ELR (cell line): ENCODE results near the gene VAC14.
A peak's percentile ranks its signal among the peaks of the same experiment; 100 is the strongest.

ENCODE experiments used
- DNase-seq: peaks from one replicate; pipeline ENCODE4 v3.0.0-alpha.2; 2015; ENCODE audit warnings: low read depth

The VAC14 gene

DNA sequence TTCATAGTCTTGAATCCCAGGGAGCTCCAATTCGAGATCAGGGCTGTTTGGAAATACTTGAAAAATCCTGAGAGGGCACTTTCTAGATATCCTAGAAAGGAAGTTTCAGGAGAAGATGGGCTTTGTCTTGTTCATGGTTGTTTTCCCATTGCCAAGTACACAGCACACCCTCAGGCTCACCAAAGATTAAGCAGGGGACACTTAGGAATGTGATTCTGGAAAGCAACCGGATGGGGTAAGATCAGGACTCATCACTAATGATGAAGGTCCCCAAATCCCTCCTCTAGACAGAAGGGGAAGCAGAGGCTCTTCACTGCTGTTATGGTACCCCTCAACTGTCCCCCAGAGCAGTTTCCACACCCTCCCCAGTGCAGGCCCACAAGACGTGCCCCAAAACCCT lies 40.7 kb downstream of the VAC14 start:
- DNase-seq = no peak

DNA sequence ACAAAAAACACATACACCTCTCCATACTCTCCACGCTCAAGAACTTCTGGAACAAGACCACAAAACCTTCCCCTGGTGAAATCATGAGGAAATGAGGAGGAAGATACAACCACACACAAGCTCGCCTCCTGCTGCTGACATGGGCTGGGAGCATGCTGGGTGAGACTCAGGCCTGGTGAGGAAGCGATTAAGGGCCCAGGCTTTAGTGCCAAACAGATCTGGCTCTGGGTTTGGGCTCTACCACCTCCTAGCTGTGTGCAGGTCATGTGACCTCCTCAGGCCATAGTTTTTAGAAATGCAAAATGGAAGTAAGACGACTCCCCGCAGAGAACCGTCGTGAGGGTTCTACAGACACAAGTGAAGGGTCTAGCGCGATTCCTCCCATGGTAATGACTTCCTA lies 41.3 kb downstream of the VAC14 start:
- DNase-seq = no peak

DNA sequence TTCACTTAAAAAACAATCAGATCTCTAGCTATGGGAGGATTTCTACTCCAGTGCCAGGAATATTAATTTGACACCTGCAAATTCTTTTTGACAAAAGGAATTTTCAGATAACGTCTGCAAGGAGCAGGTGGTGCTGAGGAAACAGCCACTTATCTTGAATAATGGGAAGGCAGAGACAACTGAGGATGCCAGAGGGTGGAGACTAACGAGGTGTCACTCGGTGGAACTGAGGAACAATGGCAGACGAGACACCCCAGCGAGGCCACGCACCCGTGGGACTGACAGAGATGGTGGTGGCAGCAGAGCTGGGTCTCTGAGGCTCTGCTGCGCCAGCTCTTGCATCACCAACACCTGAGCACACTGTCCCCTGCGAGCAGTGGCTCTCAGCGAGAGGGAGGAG lies 42.2 kb downstream of the VAC14 start:
- no peak for DNase-seq

DNA sequence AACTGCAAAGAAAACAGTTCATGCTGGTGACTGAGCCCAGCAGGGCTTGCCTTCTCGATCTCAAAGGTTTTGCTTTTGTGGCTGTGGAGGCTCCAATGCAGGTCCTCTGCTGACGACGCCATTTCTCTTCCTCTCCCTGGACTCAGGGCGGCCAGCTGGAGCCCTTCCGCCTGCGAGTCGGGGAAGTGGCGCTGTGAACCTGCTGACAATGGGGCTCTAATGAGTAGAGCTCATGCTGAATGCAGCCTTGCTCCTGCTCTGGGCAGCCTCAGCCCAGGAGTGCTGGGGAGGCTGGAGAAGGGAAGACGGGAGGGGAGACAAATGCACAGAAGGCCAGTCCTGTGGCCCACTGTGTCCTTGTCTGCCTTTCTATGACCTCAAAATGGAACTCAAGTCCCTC lies 43.8 kb downstream of the VAC14 start:
- DNase-seq = no peak

DNA sequence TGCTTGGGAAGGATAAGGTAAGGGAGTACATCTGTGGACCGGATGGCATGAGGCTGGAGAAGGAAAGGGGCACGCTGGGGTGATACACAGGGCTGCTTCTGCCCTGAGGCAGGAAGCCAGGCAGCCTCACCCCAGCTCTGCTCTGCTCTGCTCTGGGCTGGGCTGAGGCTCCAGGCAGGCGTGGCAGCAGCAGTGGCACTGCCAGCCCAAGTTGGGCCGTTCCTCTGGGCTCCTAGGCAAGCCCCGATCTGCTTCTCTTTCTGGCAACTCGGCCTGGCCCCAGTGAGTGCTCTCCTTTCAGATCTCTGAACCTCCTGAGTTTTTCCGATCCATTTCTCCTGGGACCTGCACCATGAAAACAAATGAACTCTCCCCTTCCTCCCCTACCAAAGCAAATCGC lies 44.9 kb downstream of the VAC14 start:
- DNase-seq = no peak

DNA sequence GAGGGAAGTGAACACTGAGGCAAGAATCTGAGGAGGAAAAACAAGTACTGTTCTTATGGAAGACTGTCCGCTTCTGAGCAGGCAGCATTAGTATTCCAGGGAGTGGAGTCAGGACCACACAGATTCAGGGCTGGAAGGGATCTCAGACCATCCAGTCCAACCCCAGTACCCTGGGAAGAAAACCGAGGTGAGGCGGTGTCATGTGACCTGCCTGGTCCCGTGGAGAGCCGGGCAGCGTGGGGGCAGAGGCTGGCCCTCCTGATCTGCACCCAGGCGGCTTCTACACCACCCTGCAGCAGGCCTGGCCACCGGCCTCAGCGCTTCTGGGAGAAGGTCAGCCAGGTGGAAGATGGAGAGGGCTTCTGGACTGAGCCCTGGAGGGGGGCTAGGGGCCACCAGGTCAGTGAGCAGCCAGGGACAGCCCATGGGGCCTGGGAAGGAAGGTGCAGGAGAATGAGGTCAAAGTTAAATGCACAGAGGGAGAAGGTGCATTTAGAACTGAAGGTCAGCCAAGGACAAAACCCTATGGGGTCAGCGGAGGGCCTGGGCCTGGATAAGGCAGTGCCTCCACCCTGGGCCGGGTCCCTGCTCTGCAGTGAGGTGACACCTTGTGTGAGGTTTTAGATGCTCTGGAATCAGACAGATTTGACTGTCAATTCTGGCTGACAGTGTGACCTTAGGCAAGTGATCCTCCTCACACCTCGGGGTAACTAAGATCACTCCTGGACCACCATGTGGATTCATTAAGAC lies 45.9 kb downstream of the VAC14 start:
- DNase-seq = no peak

DNA sequence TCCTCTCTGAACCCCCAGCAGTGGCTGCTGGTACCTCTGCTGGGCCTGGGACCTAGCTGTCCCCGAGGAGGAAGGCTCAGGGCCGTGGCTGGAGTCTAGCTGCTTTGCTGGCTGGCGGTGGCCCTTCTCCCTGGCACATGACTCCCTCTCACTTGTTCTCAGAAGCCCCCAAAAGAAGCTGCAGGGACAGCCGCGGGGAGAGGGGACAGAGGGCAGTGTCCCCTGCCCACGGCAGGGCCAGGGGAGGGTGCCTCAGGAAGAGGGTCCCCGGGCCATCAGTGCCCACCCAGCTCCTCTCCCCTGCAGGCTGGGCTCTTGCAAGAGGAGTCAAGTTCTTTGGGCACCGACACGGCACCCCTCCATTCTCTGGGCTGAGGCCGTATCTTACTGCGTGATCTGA lies 46.6 kb downstream of the VAC14 start:
- no peak for DNase-seq

DNA sequence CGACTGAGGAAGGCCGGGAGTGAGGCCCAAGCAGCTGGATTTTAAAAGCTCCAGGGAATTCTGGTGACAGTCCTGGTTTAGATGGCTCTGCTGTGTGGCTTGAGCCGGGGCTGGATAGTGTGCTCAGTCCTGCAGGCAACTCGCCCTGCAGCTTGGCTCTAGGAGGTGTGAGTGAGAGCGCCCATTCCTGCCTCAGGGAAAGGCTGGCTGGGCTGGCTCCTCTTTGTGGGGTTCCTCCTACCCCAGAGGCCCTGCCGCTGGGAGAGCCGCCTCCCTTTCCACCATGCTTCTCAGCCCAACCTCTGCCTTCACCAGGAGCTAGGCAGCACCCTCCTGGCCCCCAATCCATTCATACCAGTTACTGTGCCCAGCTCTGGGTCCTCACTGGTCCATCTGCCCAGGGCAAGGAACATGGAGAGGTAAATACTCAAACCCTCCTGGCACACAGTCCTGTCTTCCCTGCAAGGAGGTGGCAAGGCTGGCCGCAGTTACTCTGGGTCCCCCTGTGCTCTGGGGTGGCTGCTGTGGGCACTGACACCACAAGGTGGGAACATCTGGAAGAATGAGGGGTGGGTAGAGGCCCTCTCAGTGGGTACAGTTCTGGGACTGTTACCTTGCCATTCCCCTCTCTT lies 47.1 kb downstream of the VAC14 start:
- no peak for DNase-seq

DNA sequence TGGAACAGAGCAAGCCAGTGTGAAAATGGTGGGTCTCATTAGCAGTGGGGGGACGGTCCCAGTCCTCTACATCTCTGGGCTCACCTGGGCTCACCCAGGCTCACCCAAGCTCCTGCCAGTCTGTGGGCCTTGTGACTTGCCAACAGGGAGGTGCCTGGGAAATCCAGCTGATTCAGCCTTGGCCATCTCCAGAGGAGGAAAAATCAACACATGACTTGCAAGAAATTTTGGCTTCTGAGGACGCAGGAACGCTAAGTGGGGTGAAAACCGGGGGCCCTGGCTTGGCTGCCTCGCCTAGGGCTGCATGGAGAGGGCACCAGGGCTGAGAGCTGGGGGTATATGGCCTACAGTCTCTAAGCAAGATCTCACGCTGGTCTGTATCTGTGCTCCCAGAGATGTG lies 47.7 kb downstream of the VAC14 start:
- no peak for DNase-seq

DNA sequence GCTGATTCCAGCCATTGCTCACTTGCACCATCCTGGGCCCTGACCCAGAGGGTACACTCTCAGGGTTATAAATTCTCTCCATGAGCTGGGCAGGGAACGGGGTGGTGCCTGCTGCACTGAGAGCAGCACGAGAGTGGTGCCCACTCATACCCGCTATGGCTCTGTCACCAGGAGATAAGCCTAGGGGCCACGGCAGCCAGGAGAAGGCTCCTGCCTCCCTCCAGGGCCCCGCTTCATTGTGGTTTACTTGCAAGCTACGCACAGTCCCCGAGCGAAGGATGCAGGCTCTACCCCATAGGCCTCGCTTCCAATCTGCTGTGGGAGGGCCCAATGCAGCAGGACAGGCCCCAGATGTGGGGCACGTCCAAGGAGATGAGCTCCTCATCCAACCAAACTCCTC lies 48.5 kb downstream of the VAC14 start:
- no peak for DNase-seq

DNA sequence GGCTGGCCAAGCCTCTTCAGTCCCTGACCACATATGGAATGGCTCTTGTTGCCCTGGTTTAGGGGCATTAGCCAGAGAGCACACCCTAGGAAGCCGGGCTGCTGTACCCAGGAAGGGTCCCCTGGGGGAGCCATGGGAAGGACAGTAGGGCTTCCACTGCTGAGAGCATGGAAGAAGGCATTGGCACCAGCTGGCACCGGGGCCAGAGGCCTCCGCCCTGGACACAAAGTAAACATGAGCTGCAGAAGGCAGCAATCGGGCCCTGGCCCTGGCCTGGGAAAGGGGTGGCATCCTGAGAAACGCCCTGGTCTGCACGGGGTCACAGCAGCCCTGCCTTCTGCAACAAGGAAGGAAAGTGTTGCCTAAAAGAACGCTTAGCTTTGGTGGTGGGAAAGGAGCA lies 49.4 kb downstream of the VAC14 start:
- DNase-seq = no peak

DNA sequence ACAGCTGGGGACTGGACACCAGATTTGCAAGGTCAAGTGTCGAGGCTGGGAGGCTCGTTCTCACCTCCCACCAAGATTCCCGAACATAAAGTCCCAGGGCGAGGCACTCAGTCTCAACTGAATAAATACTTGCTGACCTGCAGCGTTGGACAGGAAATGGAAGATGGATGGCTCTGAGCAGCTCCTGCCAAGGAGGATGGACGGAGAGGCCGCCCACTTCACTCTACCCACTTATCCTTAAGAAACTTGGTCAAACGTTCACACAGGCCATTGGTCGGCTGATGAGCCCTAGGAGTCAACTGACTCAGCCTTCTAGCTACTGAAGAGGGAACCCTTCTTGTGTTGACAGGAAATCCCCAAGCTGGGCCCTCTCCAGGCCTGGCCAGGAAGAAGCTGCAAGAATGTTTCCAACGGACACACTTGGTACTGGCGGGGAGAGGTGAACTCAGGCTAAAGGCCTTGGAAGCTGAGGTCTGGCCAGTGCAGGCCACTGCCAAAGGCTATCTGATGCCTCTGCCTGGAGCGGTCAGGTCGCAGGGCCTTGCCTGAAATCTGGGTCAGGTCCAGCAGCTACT lies 50.0 kb downstream of the VAC14 start:
- DNase-seq = peak; percentile 91

DNA sequence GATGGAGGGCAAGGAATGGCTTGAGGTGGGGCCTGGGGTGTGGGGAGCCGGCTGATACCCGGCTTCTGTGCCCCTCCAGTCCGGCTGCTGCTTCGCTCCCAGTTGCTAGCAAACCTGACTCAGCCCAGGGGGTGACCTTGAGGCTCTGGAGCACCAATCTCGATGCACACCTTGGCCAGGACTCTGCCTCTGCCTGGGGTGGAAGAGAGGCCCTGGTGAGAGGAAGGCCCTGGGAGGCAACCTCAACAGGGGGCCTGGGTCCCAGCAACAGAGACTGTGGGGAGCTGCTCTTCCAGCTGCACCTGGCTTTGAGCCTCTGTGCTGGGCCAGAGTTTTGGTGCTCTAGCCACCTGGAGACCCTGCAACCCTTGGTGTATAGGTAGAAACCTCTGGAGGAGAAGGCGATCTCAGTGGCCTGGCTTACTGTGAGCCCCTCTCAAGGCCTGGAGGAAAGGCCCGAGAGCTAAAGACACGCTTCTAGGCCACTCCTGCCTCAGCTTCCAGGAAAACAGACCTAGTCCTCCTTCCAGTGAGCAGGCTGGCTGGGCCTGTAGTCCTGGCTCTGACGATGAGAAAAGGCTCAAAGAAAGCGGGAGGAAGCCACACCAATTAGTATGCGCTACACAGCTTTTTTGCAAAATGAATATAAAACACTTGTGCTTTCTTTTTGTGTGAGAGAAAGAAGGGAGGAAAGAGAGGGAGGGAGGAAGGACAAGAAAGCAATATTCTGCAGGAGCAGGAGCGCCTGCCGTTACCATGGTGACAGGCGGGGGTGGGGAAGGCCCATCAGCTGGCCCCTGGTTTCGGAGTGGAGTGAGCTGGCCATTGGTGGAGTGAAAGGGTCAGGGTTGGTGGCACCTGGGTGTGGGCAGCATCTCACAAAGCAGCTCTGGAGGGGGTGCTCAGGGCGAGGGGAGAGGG lies 51.0 kb downstream of the VAC14 start:
- no peak for DNase-seq

DNA sequence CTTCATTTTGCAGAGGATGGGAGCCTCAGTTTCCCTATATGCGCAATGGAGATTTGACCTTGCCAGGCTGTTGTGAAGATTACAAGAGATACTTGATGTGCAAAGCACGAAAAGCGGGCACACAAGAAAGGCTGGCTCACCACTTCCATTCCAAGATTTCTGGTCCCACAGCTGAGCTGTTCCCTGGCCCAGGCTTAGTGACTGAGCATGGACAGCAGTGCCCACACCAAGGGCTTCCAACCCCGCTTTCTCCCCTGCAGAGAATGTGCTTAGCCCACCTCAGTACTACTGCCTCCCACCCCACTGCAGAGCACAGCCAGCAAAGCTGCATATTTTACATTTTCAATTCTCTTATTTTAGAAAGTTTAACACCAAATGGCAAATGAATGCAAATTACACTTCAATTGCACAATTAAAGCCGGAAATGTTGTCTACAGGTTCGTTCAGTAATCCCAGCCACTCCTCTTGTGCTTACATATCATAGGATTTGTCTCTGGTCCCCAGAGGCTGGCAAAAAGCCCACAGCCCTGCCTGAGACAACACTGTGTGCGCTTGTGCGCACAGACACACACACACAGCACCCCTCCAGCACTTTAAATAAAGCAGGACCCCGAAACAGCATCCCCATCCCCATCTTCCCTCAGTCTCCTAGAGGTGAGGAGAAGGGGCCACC lies 51.8 kb downstream of the VAC14 start:
- no peak for DNase-seq

DNA sequence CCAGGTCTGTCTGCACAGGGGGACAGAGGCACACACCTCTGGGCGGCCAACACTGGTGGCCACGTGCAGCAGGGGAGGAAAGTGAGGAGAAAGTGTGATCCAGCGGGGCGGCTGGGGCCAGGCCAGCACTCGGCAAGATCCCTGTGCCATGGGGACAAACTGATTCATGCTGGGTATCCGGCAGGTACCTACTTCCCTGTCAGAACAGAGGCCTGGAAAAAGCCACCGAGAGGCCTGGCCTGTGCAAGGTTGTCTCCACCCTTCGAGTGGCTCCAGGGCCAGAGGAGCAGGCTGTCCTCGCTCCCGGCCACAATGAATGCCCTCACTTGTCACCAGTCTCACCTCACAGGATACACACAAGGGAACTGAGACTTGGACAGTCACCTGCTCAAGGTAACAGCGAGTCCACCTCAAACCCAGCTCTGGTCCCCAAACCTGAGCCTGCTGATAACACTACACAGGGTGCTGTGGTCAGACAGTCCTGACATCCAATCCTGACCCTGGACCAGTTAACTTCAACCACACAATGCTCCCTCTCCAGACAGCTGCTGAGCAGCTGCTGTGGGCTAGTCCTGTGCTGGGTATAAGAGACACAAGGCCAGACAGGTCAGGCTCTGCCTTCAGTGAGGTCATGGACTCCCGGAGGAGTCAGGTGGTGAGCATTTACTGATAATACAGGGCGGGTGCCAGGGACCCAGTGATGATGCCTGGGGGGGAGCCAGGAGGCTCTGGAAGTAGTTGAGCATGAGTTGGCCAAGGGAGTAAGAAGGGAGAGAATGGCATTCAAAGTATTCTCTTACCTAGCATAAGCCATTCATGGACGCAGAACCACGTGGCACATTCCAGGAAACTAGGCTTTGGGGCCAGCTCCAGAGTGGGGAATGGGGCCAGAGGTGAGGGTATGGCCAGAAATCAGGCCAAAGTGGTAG lies 53.0 kb downstream of the VAC14 start:
- DNase-seq = no peak

DNA sequence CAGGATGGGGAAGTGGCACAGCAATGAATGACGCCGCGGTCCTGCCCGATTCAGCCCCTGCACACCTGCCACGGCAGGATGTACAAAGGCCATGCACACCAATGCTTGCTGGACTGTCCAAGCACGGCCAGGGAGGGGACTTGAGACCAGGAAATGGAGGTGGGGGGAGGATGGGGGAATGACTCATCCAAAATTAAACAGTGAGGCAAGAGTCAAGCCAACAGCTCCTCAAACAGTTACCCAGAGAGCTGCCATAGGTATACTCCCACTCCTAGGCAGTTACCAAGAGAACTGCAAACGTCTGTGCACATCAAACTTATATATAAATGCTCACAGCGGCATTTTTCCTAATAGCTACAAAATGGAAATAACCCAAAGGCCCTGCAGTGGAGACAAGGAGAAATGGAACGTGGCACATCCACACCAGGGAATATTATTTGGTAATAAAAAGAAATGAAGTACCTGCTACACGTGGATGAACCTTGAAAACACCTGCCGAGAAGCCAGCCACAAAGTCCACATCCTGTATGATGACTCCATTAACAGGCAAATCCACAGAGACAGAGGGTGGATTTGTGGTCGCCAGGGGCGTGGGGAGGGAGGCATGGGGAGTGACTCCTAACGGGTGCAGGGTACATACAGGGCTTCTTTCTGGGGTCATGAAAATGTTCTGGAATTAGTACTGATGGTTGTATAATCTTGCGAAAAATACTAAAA lies 54.1 kb downstream of the VAC14 start:
- peak; percentile 93 for DNase-seq

DNA sequence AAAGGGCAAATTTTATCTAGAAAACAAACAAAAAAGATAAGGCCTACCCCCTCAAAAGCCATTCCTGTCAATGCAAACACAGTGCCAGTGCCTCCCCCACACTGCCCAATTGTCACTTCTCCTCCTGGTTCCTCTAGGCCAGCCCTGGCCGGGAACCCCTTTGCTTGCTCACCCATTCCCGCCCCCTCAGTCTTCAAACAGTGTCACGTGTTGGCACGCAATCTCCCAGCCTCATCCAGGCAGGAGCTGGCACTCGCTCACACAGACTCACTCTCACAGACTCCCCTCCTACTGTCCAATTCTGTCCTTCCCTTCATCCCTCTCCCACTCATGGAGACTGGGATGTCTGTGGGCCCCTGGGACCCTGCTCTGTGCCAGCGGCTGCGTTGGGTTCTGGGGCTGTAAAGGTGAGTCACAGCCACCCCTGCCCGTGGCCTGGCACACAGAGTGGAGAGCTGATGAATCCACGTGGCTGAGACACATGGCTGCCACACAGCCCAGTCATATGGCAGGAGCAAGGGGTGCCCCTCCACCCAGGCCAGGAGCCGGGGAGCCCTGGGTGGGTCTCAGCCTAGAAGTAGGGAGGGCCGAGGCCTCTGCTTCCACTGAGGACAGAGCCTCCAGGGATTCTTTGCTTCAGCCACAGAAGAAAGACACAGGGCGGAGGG lies 54.8 kb downstream of the VAC14 start:
- peak; percentile 86 for DNase-seq

DNA sequence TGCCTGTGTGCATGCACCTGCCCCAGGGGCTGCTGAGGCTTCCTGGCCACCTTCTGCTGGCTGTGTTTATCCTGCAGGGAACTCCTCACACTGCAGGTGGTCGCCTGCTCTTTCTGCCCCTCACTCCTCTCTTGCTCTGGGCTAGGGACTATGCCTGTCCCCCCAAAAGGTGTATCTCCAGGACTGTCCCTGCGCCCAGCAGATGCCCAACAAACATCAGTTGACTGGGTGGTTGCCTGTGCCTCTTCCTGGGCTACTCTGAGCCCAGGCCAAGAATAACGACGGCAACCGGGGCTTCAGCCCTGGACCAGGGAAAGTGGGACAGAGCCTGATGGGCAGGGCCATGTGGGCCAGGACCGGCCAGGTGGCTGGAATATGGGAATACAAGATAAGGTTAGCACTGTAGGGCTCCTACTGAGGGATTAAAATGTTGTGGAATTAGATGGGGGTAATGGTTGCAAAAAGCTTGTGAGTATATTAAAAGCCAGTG lies 55.4 kb downstream of the VAC14 start:
- DNase-seq = no peak

DNA sequence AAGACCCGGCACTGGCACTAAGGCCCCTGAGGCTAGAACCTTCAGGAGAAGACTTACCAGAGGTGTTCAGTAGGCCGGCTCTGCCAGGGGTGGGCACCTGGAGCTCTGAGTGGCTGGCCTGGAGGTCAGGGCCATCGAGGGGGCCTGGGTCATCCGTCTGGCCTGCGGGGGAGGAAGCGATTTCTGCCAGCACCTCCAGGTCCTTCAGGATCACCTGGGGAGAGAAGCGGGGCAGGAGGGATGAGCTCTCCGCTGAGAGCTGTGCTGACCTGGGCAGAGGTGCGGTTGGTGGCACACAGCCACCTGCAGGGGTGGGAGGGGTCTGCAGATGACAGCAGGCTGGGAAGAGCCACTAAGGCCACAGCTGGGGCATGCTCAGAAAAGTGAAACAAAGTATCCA lies 56.6 kb downstream of the VAC14 start:
- DNase-seq = no peak

DNA sequence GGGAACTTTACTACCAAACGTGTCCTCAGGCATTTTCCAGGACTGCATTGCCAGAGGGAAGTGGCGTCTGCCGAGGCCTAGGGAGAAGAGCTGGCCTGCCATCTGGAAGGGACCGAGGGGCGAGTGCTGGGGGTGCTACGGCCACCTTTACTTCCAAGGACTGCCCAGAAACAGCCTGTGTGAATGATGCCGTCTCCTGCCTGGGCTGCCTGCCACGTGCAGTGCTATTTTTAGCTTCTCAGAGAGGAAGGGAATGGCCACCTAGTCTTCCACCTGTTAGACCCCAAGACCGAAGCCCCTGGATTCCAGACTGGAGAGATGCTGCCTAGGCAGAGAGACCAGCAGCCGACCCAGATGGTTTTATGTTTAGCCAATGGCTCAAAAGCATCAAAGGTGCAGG lies 57.2 kb downstream of the VAC14 start:
- DNase-seq = no peak
